ENCODE measurements around the gene NFATC2.

Gene NFATC2

GRCh38 chr20:51484831-51485230, 57.7 kb downstream of the NFATC2 start:
- no peak for ATAC-seq
- TF ChIP-seq TSHZ2 (CRISPR knock-in tag; IDR thresholded peaks at IDR 0.05) (no peak), TOX (CRISPR knock-in tag; IDR thresholded peaks at IDR 0.05; ENCODE audit: borderline replicate concordance) (no peak), SNAI2 (CRISPR knock-in tag; IDR thresholded peaks at IDR 0.05) (no peak), ZNF8 (CRISPR knock-in tag; IDR thresholded peaks at IDR 0.05) (no peak), ARNTL (CRISPR knock-in tag; IDR thresholded peaks at IDR 0.05; ENCODE audit: borderline replicate concordance, low read depth) (no peak), CSDC2 (CRISPR knock-in tag; IDR thresholded peaks at IDR 0.05) (no peak), PATZ1 (CRISPR knock-in tag; IDR thresholded peaks at IDR 0.05; ENCODE audit: borderline replicate concordance) (no peak), ZNF70 (CRISPR knock-in tag; IDR thresholded peaks at IDR 0.05) (no peak), CSRNP3 (CRISPR knock-in tag; IDR thresholded peaks at IDR 0.05) (no peak), RARB (CRISPR knock-in tag; IDR thresholded peaks at IDR 0.05) (no peak), ZC3H10 (CRISPR knock-in tag; IDR thresholded peaks at IDR 0.05) (no peak), CREB5 (CRISPR knock-in tag; IDR thresholded peaks at IDR 0.05; ENCODE audit: low read depth) (no peak), POU6F1 (CRISPR knock-in tag; IDR thresholded peaks at IDR 0.05; ENCODE audit: borderline replicate concordance, low read depth) (no peak)

- no peak for TF ChIP-seq CSRNP3 (CRISPR knock-in tag; IDR thresholded peaks at IDR 0.05)
- TF ChIP-seq TOX (CRISPR knock-in tag; IDR thresholded peaks at IDR 0.05; ENCODE audit: borderline replicate concordance): no peak
- TF ChIP-seq ARNTL (CRISPR knock-in tag; IDR thresholded peaks at IDR 0.05; ENCODE audit: borderline replicate concordance, low read depth): no peak
- no peak for TF ChIP-seq BACH2 (CRISPR knock-in tag; IDR thresholded peaks at IDR 0.05; ENCODE audit: borderline replicate concordance)
- no peak for TF ChIP-seq PPARA (CRISPR knock-in tag; IDR thresholded peaks at IDR 0.05; ENCODE audit: borderline replicate concordance)
- no peak for TF ChIP-seq RARB (CRISPR knock-in tag; IDR thresholded peaks at IDR 0.05)
- no peak for TF ChIP-seq TCF4 (CRISPR knock-in tag; IDR thresholded peaks at IDR 0.05; ENCODE audit: borderline replicate concordance)
- TF ChIP-seq ZFP3 (CRISPR knock-in tag; IDR thresholded peaks at IDR 0.05): no peak
- ATAC-seq: no peak
Measured at GRCh38 chr20:51484141-51484815, 58.2 kb downstream of the NFATC2 start.

GRCh38 chr20:51482836-51483473, 59.6 kb downstream of the NFATC2 start:
- ATAC-seq: no peak
- TF ChIP-seq SNAI2 (CRISPR knock-in tag; IDR thresholded peaks at IDR 0.05): no peak
- no peak for TF ChIP-seq ARNTL (CRISPR knock-in tag; IDR thresholded peaks at IDR 0.05; ENCODE audit: borderline replicate concordance, low read depth)
- TF ChIP-seq PATZ1 (CRISPR knock-in tag; IDR thresholded peaks at IDR 0.05; ENCODE audit: borderline replicate concordance): no peak
- no peak for TF ChIP-seq ISL1 (CRISPR knock-in tag; IDR thresholded peaks at IDR 0.05)
- TF ChIP-seq ZNF8 (CRISPR knock-in tag; IDR thresholded peaks at IDR 0.05): no peak
- no peak for TF ChIP-seq TSHZ2 (CRISPR knock-in tag; IDR thresholded peaks at IDR 0.05)
- TF ChIP-seq ZFP3 (CRISPR knock-in tag; IDR thresholded peaks at IDR 0.05): no peak
